HepG2 (cell line): ENCODE measurements around the gene PRIMPOL. TPM values are rescaled to one million over a fixed set of nuclear protein-coding genes. Genes with fewer than 3 reads are reported as not detected.

ENCODE experiments used
- ATAC-seq: fragments of 200-7000 bp; cut with Tn5 transposase; 3 replicates; pipeline ENCODE4 v1.9.1; 2020; ENCODE audit warnings: mild to moderate bottlenecking, moderate library complexity
- BruUV-seq: library from RNA; stranded (reverse); fragments of 400-500 nt; replicated peaks from 2 replicates; lab custom pipeline; 2021; lab: Mats Ljungman, UMichigan
- CTCF ChIA-PET: fragments of 300-600 bp; formaldehyde crosslinking; extraction: SDS; loops from one replicate; lab custom pipeline; 2021; ENCODE audit warnings: low total read pairs, inconsistent platforms, low intra/inter-chr PET ratio; lab: Yijun Ruan, JAX
- POLR2A ChIA-PET: fragments of 350-600 bp; sonication (Branson Sonifier 250); formaldehyde crosslinking; loops from one replicate; lab custom pipeline; 2020; ENCODE audit warnings: antibody characterized with exemption, inconsistent platforms; lab: Yijun Ruan, JAX
- DNase-seq: peaks from one replicate; pipeline ENCODE4 v3.0.0-alpha.2; 2015; ENCODE audit warnings: low spot score
- FAIRE-seq: peaks from 3 replicates; lab custom pipeline; 2011; peaks lifted over from hg19 to GRCh38; lab: Jason Lieb, UNC
- H2AFZ ChIP-seq: one replicate; pipeline ENCODE4 v1.6.1; 2011; ENCODE audit warnings: low read length, inconsistent platforms
- H3K27ac ChIP-seq: fragments of 300-600 bp; 3 replicates; pipeline ENCODE4 v1.8.0; 2011; ENCODE audit warnings: mixed run types, mild to moderate bottlenecking, mixed read lengths, low read length, inconsistent platforms; ENCODE audit not compliant: insufficient read depth; ENCODE audit errors: extremely low read length
- H3K27me3 ChIP-seq, 2 experiments: fragments of 200-600 bp in 1 of 2; 2 replicates in 1 of 2; 3 replicates in 1 of 2; pipeline versions ENCODE4 v1.6.0 to v1.8.0; 2011; ENCODE audit warnings: low read length in 2 of 2, mild to moderate bottlenecking in 2 of 2, moderate library complexity in 2 of 2, inconsistent platforms in 1 of 2; ENCODE audit not compliant: insufficient read depth in 2 of 2, control insufficient read depth in 1 of 2
- H3K36me3 ChIP-seq, 2 experiments: fragments of 200-600 bp in 1 of 2; replicated peaks in 1 of 2; 2 replicates in 1 of 2; 3 replicates in 1 of 2; pipeline versions ENCODE4 v1.5.1 to v1.8.0; 2011; ENCODE audit warnings: low read length in 2 of 2, inconsistent platforms in 1 of 2; ENCODE audit not compliant: insufficient read depth in 2 of 2, control insufficient read depth in 1 of 2
- H3K4me1 ChIP-seq: 2 replicates; pipeline ENCODE4 v1.5.1; 2012; ENCODE audit warnings: low read length, inconsistent platforms; ENCODE audit not compliant: insufficient read depth
- H3K4me2 ChIP-seq: 2 replicates; pipeline ENCODE4 v1.6.0; 2011; ENCODE audit warnings: low read depth, low read length, inconsistent platforms
- H3K4me3 ChIP-seq, 3 experiments: fragments of 200-600 bp in 1 of 3; sonication (generic), shearing (Covaris generic) in 1 of 3; replicated peaks in 1 of 3; 2 replicates each; pipeline ENCODE4 v1.5.1; 2011 to 2016; ENCODE audit warnings: low read length in 3 of 3, inconsistent platforms in 2 of 3, low read depth in 2 of 3, mild to moderate bottlenecking in 2 of 3, control low read depth in 1 of 3, mixed read lengths in 1 of 3; ENCODE audit not compliant: insufficient read depth in 1 of 3
- H3K79me2 ChIP-seq: one replicate; pipeline ENCODE4 v1.6.1; 2011; ENCODE audit warnings: low read length, inconsistent platforms; ENCODE audit not compliant: insufficient read depth
- H3K9ac ChIP-seq: 2 replicates; pipeline ENCODE4 v1.6.0; 2011; ENCODE audit warnings: mild to moderate bottlenecking, low read depth, low read length, inconsistent platforms; ENCODE audit not compliant: insufficient read depth
- H3K9me3 ChIP-seq: 2 replicates; pipeline ENCODE4 v1.5.1; 2012; ENCODE audit warnings: mild to moderate bottlenecking, low read length
- H4K20me1 ChIP-seq: 2 replicates; pipeline ENCODE4 v1.6.0; 2011; ENCODE audit warnings: inconsistent platforms, mild to moderate bottlenecking, low read length, moderate library complexity; ENCODE audit not compliant: insufficient read depth
- WGBS: methylation state at CpG from one replicate; pipeline ENCODE4 v1.1.6; 2017; ENCODE audit warnings: low lambda C conversion rate; 5-methylcytosine and 5-hydroxymethylcytosine counted together
- in situ Hi-C: cut with HindIII; loops from 2 replicates; pipeline ENCODE4 v1.10.0; 2017; ENCODE audit warnings: low pct_unique_long_range_greater_than_20kb; ENCODE audit not compliant: extremely low pct_ligation_motif_present
- intact Hi-C: fragments of 100-400 bp; cut with micrococcal nuclease; formaldehyde crosslinking; loops from one replicate; pipeline ENCODE4 v1.10.0; 2022; ENCODE audit not compliant: unreplicated experiment
- polyA plus RNA-seq, 8 experiments: library from polyadenylated mRNA; depleted of rRNA in 3 of 8; stranded (reverse) in 7 of 8; unstranded in 1 of 8; fragments of >200 nt; fragmentation: Illumina TruSeq in 4 of 8; extraction: Trizol in 4 of 8; gene quantifications; 2 replicates each; pipeline versions ENCODE4 v1.2.1 to v1.2.3, GENCODE V29; 2011 to 2016; ENCODE audit warnings: low read depth in 4 of 8, missing spikeins in 1 of 8, mixed read lengths in 1 of 8; ENCODE audit not compliant: insufficient read depth in 1 of 8
- total RNA-seq, 5 experiments: library from RNA; depleted of rRNA; stranded (reverse); fragments of >200 nt; fragmentation: Illumina TruSeq; extraction: Trizol; gene quantifications; 2 replicates each; pipeline ENCODE4 v1.2.3, GENCODE V29; 2016; ENCODE audit warnings: low read depth in 1 of 5
- TF ChIP-seq, protein P1 (sequence below): sonication (generic); formaldehyde crosslinking; IDR thresholded peaks from one replicate; pipeline ENCODE4 v1.5.1; 2020; ENCODE audit warnings: mild to moderate bottlenecking, missing genetic modification reagents; ENCODE audit errors: not compliant biosample characterization

The PRIMPOL gene
- total and polyA plus RNA-seq, 2 of the 13 experiments (the other 11 are each of a cell fraction or from before 2014, with no cell fraction given) = 7.3 to 11.0 TPM

DNA sequence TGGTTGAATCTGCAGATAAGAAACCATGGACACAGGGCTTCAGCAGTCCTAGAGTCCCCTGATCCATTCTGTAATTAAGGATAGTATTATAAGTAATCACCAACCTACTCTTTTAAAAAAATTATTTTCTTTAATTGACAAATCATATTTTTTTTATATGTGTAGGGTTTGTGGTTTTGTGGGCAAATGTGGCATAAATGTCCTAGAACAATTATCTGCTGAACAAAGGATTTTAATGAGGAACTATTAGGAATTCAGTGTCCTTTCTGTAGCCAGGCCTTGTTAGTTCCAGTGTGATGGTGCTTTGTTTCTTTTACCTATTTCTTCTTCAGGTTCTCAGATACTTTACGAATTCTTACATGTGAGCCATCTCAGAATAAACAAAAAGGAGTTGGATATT, 32.4 kb downstream of the PRIMPOL start:
- in situ Hi-C loops = no loop called here
- no peak for DNase-seq
- Histone ChIP-seq H3K36me3 (0 out of 5 replicates have a peak, but pooled peaks cover 0 to 2% of the 10 kb centered on the region in 2 experiments), H3K4me1 (no peaks in the 10 kb centered on the region), H3K79me2 (no peaks in the 10 kb centered on the region), H3K4me2 (no peak overlapping the region), H4K20me1 (no peaks in the 10 kb centered on the region), H2AFZ (no peak overlapping the region), H3K9me3 (no peaks in the 10 kb centered on the region), H3K4me3 (no peak overlapping the region), H3K27me3 (no peaks in the 10 kb centered on the region; a peak in 1 of 5 replicates), H3K27ac (no peak overlapping the region), H3K9ac (no peak overlapping the region)
- ATAC-seq = no peak
- ChIA-PET CTCF (no interaction called here), POLR2A (no interaction called here)
- intact Hi-C loops = no loop called here
- 94% methylated on average over 1 of the region's 1 CpG for WGBS
- TF ChIP-seq, protein P1, sequence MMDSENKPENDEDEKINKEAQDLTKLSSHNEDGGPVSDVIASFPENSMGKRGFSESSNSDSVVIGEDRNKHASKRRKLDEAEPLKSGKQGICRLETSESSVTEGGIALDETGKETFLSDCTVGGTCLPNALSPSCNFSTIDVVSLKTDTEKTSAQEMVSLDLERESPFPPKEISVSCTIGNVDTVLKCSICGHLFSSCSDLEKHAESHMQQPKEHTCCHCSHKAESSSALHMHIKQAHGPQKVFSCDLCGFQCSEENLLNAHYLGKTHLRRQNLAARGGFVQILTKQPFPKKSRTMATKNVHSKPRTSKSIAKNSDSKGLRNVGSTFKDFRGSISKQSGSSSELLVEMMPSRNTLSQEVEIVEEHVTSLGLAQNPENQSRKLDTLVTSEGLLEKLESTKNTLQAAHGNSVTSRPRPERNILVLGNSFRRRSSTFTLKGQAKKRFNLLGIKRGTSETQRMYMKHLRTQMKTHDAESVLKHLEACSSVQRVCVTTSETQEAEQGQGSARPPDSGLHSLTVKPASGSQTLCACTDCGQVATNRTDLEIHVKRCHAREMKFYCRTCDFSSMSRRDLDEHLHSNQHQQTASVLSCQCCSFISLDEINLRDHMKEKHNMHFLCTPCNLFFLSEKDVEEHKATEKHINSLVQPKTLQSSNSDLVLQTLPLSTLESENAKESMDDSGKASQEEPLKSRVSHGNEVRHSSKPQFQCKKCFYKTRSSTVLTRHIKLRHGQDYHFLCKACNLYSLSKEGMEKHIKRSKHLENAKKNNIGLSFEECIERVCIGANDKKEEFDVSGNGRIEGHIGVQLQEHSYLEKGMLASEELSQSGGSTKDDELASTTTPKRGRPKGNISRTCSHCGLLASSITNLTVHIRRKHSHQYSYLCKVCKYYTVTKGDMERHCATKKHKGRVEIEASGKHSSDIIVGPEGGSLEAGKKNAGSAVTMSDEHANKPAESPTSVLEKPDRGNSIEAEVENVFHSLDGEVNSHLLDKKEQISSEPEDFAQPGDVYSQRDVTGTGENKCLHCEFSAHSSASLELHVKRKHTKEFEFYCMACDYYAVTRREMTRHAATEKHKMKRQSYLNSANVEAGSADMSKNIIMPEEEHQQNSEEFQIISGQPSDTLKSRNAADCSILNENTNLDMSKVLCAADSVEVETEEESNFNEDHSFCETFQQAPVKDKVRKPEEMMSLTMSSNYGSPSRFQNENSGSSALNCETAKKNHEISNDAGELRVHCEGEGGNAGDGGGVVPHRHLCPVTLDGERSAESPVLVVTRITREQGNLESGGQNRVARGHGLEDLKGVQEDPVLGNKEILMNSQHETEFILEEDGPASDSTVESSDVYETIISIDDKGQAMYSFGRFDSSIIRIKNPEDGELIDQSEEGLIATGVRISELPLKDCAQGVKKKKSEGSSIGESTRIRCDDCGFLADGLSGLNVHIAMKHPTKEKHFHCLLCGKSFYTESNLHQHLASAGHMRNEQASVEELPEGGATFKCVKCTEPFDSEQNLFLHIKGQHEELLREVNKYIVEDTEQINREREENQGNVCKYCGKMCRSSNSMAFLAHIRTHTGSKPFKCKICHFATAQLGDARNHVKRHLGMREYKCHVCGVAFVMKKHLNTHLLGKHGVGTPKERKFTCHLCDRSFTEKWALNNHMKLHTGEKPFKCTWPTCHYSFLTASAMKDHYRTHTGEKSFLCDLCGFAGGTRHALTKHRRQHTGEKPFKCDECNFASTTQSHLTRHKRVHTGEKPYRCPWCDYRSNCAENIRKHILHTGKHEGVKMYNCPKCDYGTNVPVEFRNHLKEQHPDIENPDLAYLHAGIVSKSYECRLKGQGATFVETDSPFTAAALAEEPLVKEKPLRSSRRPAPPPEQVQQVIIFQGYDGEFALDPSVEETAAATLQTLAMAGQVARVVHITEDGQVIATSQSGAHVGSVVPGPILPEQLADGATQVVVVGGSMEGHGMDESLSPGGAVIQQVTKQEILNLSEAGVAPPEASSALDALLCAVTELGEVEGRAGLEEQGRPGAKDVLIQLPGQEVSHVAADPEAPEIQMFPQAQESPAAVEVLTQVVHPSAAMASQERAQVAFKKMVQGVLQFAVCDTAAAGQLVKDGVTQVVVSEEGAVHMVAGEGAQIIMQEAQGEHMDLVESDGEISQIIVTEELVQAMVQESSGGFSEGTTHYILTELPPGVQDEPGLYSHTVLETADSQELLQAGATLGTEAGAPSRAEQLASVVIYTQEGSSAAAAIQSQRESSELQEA = no peak
- no TSS peak for BruUV-seq
- FAIRE-seq = no peak
